NCI-H748 treated with DMSO at 0.1 percent for 48 hours (cell line): ENCODE measurements around the gene TPRN.

Experiments used
- DNase-seq: peaks from one replicate; lab custom pipeline; 2025; lab: John Stamatoyannopoulos, UW

TPRN gene

GRCh38 chr9:137172901-137173795, 27.4 kb downstream of the TPRN start:
- no peak for DNase-seq

- no peak for DNase-seq
These were observed 29.2 kb downstream of the TPRN start for GRCh38 chr9:137171149-137171900.

- no peak for DNase-seq
These were observed 29.9 kb downstream of the TPRN start for GRCh38 chr9:137170486-137171148.

GRCh38 chr9:137169896-137170358, 30.6 kb downstream of the TPRN start, which contains the start of gene LRRC26:
Gene LRRC26 (minus strand): TSS chr9:137170051. CDS start chr9:137169943, 108 bp downstream.
- no peak for DNase-seq

GRCh38 chr9:137168904-137169856, 31.4 kb downstream of the TPRN start:
- DNase-seq: peak; percentile 72

GRCh38 chr9:137168573-137168903, 32.0 kb downstream of the TPRN start:
- DNase-seq: no peak

- peak; percentile 27 for DNase-seq
These were observed 32.6 kb downstream of the TPRN start for GRCh38 chr9:137167747-137168572.

GRCh38 chr9:137167277-137167746, 33.2 kb downstream of the TPRN start:
- DNase-seq: no peak

- no peak for DNase-seq
These were observed 33.9 kb downstream of the TPRN start for GRCh38 chr9:137166380-137167229.

GRCh38 chr9:137165250-137165836, 35.2 kb downstream of the TPRN start:
- DNase-seq: no peak

GRCh38 chr9:137164370-137165249, 35.9 kb downstream of the TPRN start:
- no peak for DNase-seq

GRCh38 chr9:137163805-137164204, 36.7 kb downstream of the TPRN start:
- DNase-seq: no peak

GRCh38 chr9:137163365-137163715, 37.2 kb downstream of the TPRN start:
- DNase-seq: no peak

- DNase-seq: no peak
These were observed 37.8 kb downstream of the TPRN start for GRCh38 chr9:137162505-137163364.

- peak; percentile 64 for DNase-seq
These were observed 38.7 kb downstream of the TPRN start for GRCh38 chr9:137161558-137162486.
